HG03575 (cell line): ENCODE results near the gene ZNF407.

Source experiments
- ATAC-seq: cut with Tn5 transposase; IDR thresholded peaks from one replicate; pipeline ENCODE4 v1.9.1; 2021; ENCODE audit not compliant: unreplicated experiment, insufficient number of reproducible peaks, low FRiP score; ENCODE audit errors: extremely low read depth

Gene ZNF407

GRCh38 chr18:74996996-74997395, 399.3 kb downstream of the ZNF407 start:
- ATAC-seq = no peak

- ATAC-seq = no peak
Observed at GRCh38 chr18:75000920-75001319, 403.2 kb downstream of the ZNF407 start.

DNA sequence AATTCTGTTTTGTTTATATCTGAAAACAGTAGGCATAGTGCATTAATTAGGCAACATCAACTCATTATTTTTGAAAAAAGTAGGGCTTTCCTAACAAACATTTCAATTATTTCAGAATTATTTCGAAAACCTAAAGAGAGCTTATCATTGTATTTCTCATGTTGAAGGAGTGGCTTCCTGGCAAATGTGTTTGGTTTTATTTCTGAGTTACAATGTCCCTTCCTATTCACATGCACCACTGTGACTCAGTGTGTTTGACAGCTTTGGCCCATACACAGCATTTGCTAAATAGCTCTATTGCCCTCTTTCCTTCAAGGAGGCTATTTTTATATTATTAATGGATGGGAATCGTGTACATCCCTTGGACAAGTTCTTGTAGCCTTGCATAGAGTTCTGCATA, 405.4 kb downstream of the ZNF407 start:
- no peak for ATAC-seq

DNA sequence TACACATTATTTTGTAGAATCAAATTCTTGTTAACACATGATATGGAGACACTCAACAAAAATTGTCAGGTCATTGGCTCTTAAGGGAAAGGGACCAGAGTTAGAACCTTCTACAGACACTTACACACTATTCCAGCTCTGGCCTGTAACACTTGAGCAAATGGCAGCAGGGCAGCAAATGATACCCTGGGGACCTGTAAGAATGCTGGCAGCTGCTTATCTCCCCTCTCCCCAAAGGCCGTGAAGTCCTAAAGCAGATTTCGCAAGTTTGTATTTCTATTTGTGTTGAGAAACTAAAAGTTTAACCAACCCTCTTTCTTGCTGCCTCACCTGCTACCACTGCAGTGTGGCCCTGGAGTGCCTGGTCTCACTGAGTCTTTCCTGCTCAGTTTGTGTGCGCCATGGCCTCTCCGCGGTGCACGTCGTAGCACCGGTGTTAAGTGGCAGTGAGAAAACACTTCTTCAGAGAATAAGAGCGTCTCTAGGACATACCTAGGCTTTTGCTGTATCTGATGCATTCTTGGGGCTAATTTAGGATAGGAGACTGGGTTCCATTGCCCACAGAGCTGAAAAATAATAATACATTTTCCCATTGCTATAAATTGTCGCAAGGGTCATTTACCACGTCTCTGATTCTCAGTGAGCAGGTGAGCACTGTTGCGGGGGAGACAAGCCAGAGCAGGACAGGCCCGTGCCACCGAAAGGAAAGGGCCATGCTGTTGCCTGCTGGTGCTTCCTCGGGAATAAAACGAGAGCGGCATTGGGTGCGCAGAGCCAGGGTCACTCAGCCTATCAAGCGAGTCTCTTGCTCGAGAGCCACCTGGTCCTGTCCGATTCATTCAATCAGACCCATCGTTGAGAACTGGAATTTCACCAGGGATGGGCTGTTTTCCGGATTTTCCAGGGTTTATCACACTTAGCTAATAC, 406.4 kb downstream of the ZNF407 start:
- ATAC-seq = no peak

GRCh38 chr18:75005626-75006025, 408.0 kb downstream of the ZNF407 start:
- no peak for ATAC-seq

GRCh38 chr18:75008186-75008585, 410.5 kb downstream of the ZNF407 start:
- ATAC-seq = no peak

- no peak for ATAC-seq
Observed at GRCh38 chr18:75009296-75009695, 411.6 kb downstream of the ZNF407 start.

DNA sequence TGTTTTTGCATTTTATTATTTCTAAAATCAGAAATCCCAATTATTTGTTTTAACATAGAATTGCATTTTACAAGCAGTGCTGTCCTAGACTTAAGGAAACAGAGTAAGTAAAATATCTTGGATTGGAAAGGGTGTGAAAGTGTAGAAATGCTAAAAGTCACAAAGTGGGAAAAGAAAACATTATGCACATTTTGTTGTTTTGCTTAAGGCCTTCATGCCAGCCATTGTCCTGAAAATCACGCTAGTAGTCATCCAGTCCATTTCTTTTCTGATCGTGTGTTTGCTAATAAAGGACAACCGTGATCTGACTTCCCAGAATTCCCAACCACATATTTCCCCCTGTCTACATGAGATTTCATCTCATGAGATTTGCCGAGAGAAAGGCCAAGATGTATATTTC, 412.2 kb downstream of the ZNF407 start:
- ATAC-seq = no peak

DNA sequence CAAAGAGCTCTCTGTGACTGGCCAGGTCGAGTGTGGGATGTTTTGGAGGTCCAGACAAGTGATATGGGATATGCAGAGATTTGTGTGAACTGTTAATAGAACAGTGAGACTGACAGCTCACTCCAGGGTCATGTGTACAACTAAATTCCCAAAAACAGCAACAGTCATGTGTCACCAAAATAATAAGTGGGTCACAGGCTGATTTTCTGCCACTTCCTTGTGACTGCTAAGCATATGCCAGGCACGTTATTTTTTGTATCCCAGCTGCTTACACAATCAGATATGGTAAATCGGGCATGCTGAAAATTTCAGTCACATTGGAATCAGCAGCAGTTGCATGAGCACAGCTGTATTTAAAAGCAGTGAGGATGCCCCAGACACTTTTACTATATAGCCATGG, 412.6 kb downstream of the ZNF407 start:
- no peak for ATAC-seq

- ATAC-seq = no peak
Observed at GRCh38 chr18:75010689-75011088, 413.0 kb downstream of the ZNF407 start.

DNA sequence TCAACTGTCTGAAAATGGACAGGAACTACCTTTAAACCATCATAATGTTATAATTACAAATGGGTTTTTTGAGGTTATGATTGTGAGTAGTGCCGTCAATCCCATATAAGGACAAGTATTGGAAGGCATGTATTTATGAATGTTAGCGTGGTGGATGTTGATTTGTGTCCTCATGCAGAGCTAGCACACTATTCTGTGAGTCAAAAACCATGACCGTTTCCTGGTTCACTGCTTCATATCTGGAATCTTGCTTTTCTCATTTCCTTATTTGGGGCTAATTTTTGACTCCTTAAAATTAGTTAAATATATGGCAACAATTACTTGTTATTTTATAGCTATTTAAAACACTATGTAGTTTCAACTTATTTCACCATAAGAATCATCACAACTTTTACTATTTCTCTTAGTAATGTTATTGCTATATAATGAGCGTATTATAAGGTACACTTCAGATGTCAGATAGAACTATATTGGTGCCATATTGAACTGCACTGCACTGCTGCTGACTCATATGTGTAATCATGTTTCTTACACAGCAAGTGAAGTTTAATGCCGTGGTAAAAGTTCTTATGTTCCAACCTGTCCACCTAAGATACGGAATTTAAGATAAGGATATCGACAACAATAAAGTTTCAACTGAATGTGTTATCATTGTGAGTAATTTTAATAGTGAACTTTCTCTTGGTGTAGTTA, 418.5 kb downstream of the ZNF407 start:
- ATAC-seq = peak; percentile 80

DNA sequence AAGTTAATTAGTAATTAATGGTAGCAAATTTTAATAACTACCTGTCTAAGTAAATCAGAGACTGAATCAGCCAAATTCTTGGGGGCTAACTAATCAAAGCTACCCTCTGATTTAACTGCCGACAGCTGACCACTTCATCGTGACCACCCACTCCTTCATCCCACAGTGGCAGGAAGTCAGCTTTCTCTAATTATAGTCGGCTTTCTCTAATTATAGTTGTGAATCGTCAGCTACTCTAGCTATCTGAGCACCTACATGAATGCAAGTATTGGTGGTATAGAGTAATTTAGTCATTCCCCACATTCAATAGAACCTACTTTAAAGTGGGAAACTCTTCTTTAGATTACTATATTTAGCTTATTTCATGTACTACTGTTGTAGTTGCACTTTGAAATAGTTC, 425.8 kb downstream of the ZNF407 start:
- no peak for ATAC-seq

- no peak for ATAC-seq
Observed at GRCh38 chr18:75024871-75025270, 427.2 kb downstream of the ZNF407 start.

DNA sequence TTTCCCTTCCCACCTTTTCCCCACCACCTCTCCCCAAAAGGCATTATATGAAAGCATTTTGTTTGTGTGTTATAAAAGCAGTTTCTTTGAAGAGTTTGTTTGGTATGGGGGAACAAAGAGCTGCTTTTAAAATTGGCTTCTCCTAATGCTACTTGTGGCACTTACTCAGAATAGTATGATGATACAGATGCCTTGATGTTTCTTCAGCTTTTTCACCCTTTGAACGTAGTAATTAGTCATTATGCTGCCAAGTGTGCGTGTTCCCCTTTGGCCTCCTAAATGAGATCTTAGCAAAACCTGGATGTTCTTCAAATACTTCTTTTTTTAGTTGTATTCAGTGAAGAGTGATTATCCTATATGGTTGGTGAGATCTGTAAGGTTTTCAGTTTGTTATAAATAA, 427.9 kb downstream of the ZNF407 start:
- no peak for ATAC-seq

DNA sequence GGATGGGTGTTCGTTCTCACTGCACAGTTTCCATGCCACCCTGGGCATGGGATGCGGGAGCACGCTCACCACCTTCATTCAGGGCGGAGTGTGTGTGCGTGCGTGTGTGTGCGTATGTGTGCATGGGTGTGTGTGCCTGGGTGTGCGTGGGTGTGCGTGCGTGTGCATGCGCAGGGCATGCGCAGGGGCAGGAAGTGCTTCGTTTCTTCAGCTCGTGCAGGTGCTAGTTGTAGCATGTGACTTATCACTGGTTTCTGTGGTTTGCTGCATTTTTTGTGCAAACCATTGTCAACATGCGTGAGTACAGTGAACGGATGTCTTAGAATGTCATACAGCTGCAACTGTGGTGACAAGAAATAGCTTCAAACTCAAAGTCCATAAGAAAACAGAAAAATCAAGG, 431.8 kb downstream of the ZNF407 start:
- ATAC-seq = no peak

GRCh38 chr18:75031717-75032317, 434.1 kb downstream of the ZNF407 start:
- ATAC-seq = no peak

GRCh38 chr18:75033516-75033915, 435.8 kb downstream of the ZNF407 start:
- ATAC-seq = no peak

DNA sequence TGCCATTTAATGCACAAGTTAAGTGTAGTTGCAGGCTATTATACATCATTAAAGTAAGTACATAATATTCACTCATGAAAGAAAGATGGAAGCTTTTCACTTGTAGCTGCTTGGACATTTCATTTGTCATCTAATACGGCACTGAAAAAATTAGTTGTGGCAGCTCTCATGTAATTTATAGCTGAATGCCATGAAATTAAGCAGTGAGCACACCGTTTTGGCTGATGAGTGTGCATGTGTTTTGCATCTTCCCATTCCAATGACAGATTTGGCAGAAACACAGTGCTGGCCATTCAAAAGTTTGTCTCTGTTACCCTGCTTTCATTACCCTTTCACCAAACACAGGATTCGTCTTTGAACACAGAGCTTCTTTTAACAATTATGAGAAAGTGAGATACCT, 437.3 kb downstream of the ZNF407 start:
- no peak for ATAC-seq

DNA sequence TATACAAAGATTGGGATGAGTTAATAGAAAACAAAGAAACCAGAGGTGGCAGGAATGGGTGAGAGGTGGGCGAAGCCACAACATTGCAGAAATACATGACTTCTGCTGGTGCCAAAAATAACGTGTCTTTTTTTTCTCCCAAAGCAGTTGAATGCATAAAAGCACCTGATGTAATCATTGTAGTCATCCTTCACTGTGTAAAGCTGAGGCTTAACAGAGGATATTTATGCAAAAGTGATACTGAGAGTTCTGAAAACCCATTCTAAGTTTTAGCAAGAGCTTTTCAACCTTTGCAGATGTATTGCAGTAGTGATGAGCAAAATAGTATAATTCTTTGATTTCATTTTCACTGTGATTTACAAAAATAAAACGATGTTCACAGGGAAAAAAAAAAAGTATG, 438.3 kb downstream of the ZNF407 start:
- no peak for ATAC-seq
